ENCODE data around the gene LYZL1.
"Not testable (repeated sequence)": the region's sequence is repeated elsewhere in the genome, so short reads cannot be mapped to it uniquely, and the experiment has no call there.

The LYZL1 gene

GRCh38 chr10:29304995-29305335, 16.1 kb downstream of the LYZL1 start:
- H3K27ac Mint-ChIP-seq = no peak overlapping the region
- H3K27me3 Mint-ChIP-seq (ENCODE audit: low read depth) = peaks cover 9% of the 10 kb centered on the region
- H3K4me3 Mint-ChIP-seq = no peak overlapping the region
- H3K9me3 Mint-ChIP-seq = peaks cover 12% of the 10 kb centered on the region
- no peaks in the 10 kb centered on the region for H3K36me3 Mint-ChIP-seq (ENCODE audit: low read depth)
- H3K4me1 Mint-ChIP-seq (ENCODE audit: low read depth) = no peaks in the 10 kb centered on the region
- no peak for DNase-seq (ENCODE audit: low spot score)

- no peak overlapping the region for H3K4me3 Mint-ChIP-seq
- no peaks in the 10 kb centered on the region for H3K36me3 Mint-ChIP-seq (ENCODE audit: low read depth)
- H3K9me3 Mint-ChIP-seq = peaks cover 4% of the 10 kb centered on the region
- H3K27me3 Mint-ChIP-seq (ENCODE audit: low read depth) = peaks cover 14% of the 10 kb centered on the region
- DNase-seq (ENCODE audit: low spot score) = no peak
- no peaks in the 10 kb centered on the region for H3K4me1 Mint-ChIP-seq (ENCODE audit: low read depth)
- no peak overlapping the region for H3K27ac Mint-ChIP-seq
Measured at GRCh38 chr10:29306688-29307087, 17.8 kb downstream of the LYZL1 start.

GRCh38 chr10:29308142-29308541, 19.3 kb downstream of the LYZL1 start:
- not testable (repeated sequence) for H3K36me3 Mint-ChIP-seq (ENCODE audit: low read depth); H3K4me1 Mint-ChIP-seq (ENCODE audit: low read depth); H3K4me3 Mint-ChIP-seq; H3K9me3 Mint-ChIP-seq; DNase-seq (ENCODE audit: low spot score); H3K27ac Mint-ChIP-seq
- H3K27me3 Mint-ChIP-seq (ENCODE audit: low read depth) = peaks cover 14% of the 10 kb centered on the region

GRCh38 chr10:29309465-29309864, 20.6 kb downstream of the LYZL1 start:
- peaks cover 12% of the 10 kb centered on the region for H3K27me3 Mint-ChIP-seq (ENCODE audit: low read depth)
- no peak for DNase-seq (ENCODE audit: low spot score)
- no peaks in the 10 kb centered on the region for H3K9me3 Mint-ChIP-seq
- H3K27ac Mint-ChIP-seq = no peak overlapping the region
- no peak overlapping the region for H3K4me3 Mint-ChIP-seq
- no peaks in the 10 kb centered on the region for H3K4me1 Mint-ChIP-seq (ENCODE audit: low read depth)
- H3K36me3 Mint-ChIP-seq (ENCODE audit: low read depth) = no peaks in the 10 kb centered on the region

- H3K9me3 Mint-ChIP-seq; H3K4me3 Mint-ChIP-seq; H3K36me3 Mint-ChIP-seq (ENCODE audit: low read depth); H3K4me1 Mint-ChIP-seq (ENCODE audit: low read depth); H3K27ac Mint-ChIP-seq; DNase-seq (ENCODE audit: low spot score): not testable (repeated sequence)
- H3K27me3 Mint-ChIP-seq (ENCODE audit: low read depth) = peaks cover 12% of the 10 kb centered on the region
Measured at GRCh38 chr10:29310463-29310862, 21.6 kb downstream of the LYZL1 start.

GRCh38 chr10:29313071-29313470, 24.2 kb downstream of the LYZL1 start:
- H3K4me1 Mint-ChIP-seq (ENCODE audit: low read depth) = peaks cover under 1% of the 10 kb centered on the region
- no peak overlapping the region for H3K27ac Mint-ChIP-seq
- peaks cover 21% of the 10 kb centered on the region for H3K27me3 Mint-ChIP-seq (ENCODE audit: low read depth)
- H3K9me3 Mint-ChIP-seq = no peaks in the 10 kb centered on the region
- H3K4me3 Mint-ChIP-seq = no peak overlapping the region
- no peaks in the 10 kb centered on the region for H3K36me3 Mint-ChIP-seq (ENCODE audit: low read depth)
- DNase-seq (ENCODE audit: low spot score) = no peak

- Mint-ChIP-seq H3K9me3 (no peaks in the 10 kb centered on the region), H3K36me3 (ENCODE audit: low read depth) (no peaks in the 10 kb centered on the region), H3K27ac (no peak overlapping the region), H3K4me3 (no peak overlapping the region), H3K4me1 (ENCODE audit: low read depth) (peaks cover 8% of the 10 kb centered on the region), H3K27me3 (ENCODE audit: low read depth) (peaks cover 31% of the 10 kb centered on the region)
- no peak for DNase-seq (ENCODE audit: low spot score)
Measured at GRCh38 chr10:29314726-29315125, 25.9 kb downstream of the LYZL1 start.

- Mint-ChIP-seq H3K27ac (no peak overlapping the region), H3K36me3 (ENCODE audit: low read depth) (no peaks in the 10 kb centered on the region), H3K4me3 (no peak overlapping the region), H3K4me1 (ENCODE audit: low read depth) (peaks cover 8% of the 10 kb centered on the region), H3K9me3 (no peaks in the 10 kb centered on the region), H3K27me3 (ENCODE audit: low read depth) (peaks cover 27% of the 10 kb centered on the region)
- DNase-seq (ENCODE audit: low spot score) = no peak
Measured at GRCh38 chr10:29315814-29316213, 26.9 kb downstream of the LYZL1 start.

GRCh38 chr10:29316308-29317026, 27.6 kb downstream of the LYZL1 start:
- no peaks in the 10 kb centered on the region for H3K36me3 Mint-ChIP-seq (ENCODE audit: low read depth)
- H3K4me3 Mint-ChIP-seq = no peak overlapping the region
- peaks cover 8% of the 10 kb centered on the region for H3K4me1 Mint-ChIP-seq (ENCODE audit: low read depth)
- H3K9me3 Mint-ChIP-seq = no peaks in the 10 kb centered on the region
- H3K27me3 Mint-ChIP-seq (ENCODE audit: low read depth) = peaks cover 26% of the 10 kb centered on the region
- H3K27ac Mint-ChIP-seq = no peak overlapping the region
- no peak for DNase-seq (ENCODE audit: low spot score)

- Mint-ChIP-seq H3K4me1 (ENCODE audit: low read depth) (peaks cover 8% of the 10 kb centered on the region), H3K9me3 (no peaks in the 10 kb centered on the region), H3K36me3 (ENCODE audit: low read depth) (no peaks in the 10 kb centered on the region), H3K27me3 (ENCODE audit: low read depth) (peaks cover 29% of the 10 kb centered on the region), H3K4me3 (no peak overlapping the region), H3K27ac (no peak overlapping the region)
- DNase-seq (ENCODE audit: low spot score) = no peak
Measured at GRCh38 chr10:29317027-29317420, 28.2 kb downstream of the LYZL1 start.

GRCh38 chr10:29317423-29318021, 28.7 kb downstream of the LYZL1 start:
- H3K4me1 Mint-ChIP-seq (ENCODE audit: low read depth) = peaks cover 8% of the 10 kb centered on the region
- DNase-seq (ENCODE audit: low spot score) = no peak
- no peak overlapping the region for H3K27ac Mint-ChIP-seq
- peaks cover 29% of the 10 kb centered on the region for H3K27me3 Mint-ChIP-seq (ENCODE audit: low read depth)
- H3K36me3 Mint-ChIP-seq (ENCODE audit: low read depth) = no peaks in the 10 kb centered on the region
- H3K9me3 Mint-ChIP-seq = no peaks in the 10 kb centered on the region
- no peak overlapping the region for H3K4me3 Mint-ChIP-seq

- peaks cover 26% of the 10 kb centered on the region for H3K27me3 Mint-ChIP-seq (ENCODE audit: low read depth)
- H3K9me3 Mint-ChIP-seq; H3K36me3 Mint-ChIP-seq (ENCODE audit: low read depth); H3K4me3 Mint-ChIP-seq; DNase-seq (ENCODE audit: low spot score); H3K27ac Mint-ChIP-seq; H3K4me1 Mint-ChIP-seq (ENCODE audit: low read depth): not testable (repeated sequence)
Measured at GRCh38 chr10:29318141-29319071, 29.5 kb downstream of the LYZL1 start.

GRCh38 chr10:29319205-29319781, 30.4 kb downstream of the LYZL1 start:
- no peak for DNase-seq (ENCODE audit: low spot score)
- Mint-ChIP-seq H3K27me3 (ENCODE audit: low read depth) (peaks cover 26% of the 10 kb centered on the region), H3K9me3 (no peaks in the 10 kb centered on the region), H3K27ac (no peak overlapping the region), H3K4me3 (no peak overlapping the region), H3K4me1 (ENCODE audit: low read depth) (peaks cover 8% of the 10 kb centered on the region), H3K36me3 (ENCODE audit: low read depth) (no peaks in the 10 kb centered on the region)

GRCh38 chr10:29320680-29321121, 31.8 kb downstream of the LYZL1 start:
- not testable (repeated sequence) for H3K27ac Mint-ChIP-seq; DNase-seq (ENCODE audit: low spot score); H3K4me3 Mint-ChIP-seq; H3K4me1 Mint-ChIP-seq (ENCODE audit: low read depth); H3K9me3 Mint-ChIP-seq; H3K36me3 Mint-ChIP-seq (ENCODE audit: low read depth)
- H3K27me3 Mint-ChIP-seq (ENCODE audit: low read depth) = peaks cover 27% of the 10 kb centered on the region
